Endothelial cell of hepatic sinusoid (primary cell): ENCODE results near the gene PPP1R36.

Experiments used
- in situ Hi-C: cut with HindIII; loops from 2 replicates; pipeline ENCODE4 v1.10.0; 2017; ENCODE audit warnings: low sequenced_read_pairs

The PPP1R36 gene

DNA sequence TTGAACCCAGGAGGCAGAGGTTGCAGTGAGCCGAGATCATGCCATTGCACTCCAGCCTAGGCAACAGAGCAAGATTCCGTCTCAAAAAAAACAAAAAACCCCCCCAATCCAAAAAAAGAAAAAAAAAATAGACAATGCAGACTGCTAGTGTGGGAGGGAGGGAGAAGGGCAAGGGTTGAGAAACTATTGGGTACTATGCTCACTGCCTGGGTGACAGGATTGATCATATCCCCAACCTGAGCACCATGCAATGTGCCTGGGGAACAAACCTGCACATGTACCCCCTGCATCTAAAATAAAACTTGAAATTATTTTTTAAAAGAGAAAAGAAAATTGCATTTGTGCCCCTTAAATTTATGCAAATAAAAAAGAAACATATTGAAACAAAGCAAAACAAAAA lies 88.9 kb downstream of the PPP1R36 start:
- in situ Hi-C loops: no loop called here
